ENCODE data around the gene ATP8A2.

ATP8A2 gene

DNA sequence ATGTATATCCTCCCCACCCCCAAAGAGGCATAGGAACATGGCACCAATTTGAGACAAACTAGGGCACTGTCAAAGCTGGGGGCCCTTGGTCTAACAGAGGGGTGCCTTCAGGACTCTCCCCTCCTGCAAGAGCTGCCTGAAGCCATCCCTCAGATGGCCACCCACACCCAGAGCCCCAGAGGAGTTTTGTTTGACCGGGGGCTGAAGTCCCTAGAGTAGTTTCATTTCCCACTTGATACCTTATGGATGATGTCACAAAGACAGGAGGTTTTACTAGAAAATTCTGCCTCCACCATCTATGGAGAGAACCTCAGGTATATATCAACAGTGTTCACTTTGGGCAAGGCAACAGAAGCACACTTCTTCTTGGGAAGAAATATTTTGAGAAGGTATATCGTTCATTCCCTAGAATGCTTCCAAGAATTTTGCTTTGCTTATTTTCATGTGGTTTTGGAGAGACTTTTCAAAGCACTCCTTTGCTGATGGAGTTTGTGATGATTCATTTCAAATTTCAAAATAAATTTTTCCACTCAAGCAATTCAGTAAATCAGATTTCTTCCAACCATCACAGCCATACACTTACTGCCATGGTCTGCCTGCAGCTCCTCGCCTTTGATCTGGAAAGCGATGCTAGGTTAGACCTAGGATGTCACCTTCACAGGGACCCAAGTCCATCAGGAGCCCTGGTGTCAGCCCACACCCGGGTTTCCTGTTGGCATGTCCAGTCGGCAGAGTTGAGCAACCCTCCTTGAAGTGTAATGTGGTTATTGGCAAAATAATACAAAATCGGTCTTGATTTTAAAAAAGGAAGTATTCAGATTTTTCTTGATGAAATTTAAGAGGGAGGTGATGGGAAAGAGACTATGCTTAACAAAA is 473.0 kb downstream of the ATP8A2 start:
- ChIA-PET POLR2A (no interaction called here), CTCF (interaction anchor here (1.0 kb wide), 1 partner anchor 10 kb away, joined by 3 read pairs; no protein-coding TSS in a partner anchor)
- peak; percentile 24 for DNase-seq (ENCODE audit: extremely low spot score)
- TF ChIP-seq, protein P1, sequence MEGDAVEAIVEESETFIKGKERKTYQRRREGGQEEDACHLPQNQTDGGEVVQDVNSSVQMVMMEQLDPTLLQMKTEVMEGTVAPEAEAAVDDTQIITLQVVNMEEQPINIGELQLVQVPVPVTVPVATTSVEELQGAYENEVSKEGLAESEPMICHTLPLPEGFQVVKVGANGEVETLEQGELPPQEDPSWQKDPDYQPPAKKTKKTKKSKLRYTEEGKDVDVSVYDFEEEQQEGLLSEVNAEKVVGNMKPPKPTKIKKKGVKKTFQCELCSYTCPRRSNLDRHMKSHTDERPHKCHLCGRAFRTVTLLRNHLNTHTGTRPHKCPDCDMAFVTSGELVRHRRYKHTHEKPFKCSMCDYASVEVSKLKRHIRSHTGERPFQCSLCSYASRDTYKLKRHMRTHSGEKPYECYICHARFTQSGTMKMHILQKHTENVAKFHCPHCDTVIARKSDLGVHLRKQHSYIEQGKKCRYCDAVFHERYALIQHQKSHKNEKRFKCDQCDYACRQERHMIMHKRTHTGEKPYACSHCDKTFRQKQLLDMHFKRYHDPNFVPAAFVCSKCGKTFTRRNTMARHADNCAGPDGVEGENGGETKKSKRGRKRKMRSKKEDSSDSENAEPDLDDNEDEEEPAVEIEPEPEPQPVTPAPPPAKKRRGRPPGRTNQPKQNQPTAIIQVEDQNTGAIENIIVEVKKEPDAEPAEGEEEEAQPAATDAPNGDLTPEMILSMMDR (IDR thresholded peaks at IDR 0.05; ENCODE audit: control extremely low read depth, extremely low read depth, low read depth, missing control alignments), result no peak

DNA sequence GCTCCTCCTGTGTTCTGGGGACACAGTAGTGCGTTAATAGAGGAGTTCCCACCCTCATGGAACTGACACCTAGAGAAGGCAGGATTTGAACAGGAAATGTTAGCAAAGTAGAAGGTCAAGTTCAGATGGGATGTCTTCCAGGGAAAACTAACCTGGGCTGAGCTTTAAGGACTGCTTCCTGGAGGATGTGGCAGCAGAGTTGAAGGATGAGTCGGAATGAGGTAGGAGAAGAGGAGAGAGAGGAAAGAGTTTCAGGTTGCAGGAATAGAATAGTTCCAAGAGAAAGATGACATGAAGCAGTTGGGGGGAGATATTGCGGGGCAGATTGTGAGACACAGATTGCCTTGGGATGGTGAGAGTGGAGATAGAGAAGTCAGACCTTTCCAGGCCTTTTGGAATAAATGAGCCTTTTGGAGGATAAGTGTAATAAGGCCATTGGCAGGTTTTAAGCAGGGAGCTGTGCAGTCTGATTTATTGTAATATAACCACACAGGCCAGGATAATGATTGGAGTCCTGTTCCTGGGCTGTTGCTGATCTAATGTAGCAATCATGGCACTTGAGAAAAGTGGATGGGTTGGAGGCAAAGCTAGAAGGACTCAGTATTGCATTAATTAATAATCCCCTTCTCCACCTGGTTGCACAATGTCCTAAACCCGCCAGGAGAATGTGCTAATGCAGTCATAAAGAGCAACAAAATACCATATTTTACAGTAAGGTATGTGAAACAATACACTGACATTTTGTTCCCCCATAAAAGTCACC is 474.6 kb downstream of the ATP8A2 start:
- TF ChIP-seq, protein P1 (IDR thresholded peaks at IDR 0.05; ENCODE audit: control extremely low read depth, extremely low read depth, low read depth, missing control alignments), result no peak
- DNase-seq (ENCODE audit: extremely low spot score), result no peak
- CTCF ChIA-PET, result no interaction called here
- POLR2A ChIA-PET, result no interaction called here

DNA sequence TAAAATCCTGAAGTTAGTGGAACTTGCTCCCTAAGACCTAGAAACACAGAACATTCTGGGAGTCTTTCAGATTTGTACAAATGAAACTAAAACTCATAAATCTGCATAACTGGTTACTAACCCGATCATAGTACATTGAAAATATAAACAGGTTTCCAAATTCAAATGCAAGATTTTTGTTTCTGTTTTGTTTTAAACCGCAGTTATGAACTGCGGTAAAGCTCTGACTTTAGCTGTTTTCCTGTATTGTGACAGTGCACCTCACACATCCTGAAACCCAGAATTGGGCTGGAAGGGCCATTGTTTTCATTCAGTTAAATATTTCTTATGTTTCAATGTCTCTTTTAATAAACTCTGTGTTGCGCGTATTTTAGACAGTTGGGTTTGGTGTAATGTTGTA is 475.4 kb downstream of the ATP8A2 start:
- peak; percentile 10 for DNase-seq (ENCODE audit: extremely low spot score)
- ChIA-PET CTCF (interaction anchor here (1.0 kb wide), 1 partner anchor 16 kb away, joined by 3 read pairs; no protein-coding TSS in a partner anchor), POLR2A (no interaction called here)
- TF ChIP-seq, protein P1 (IDR thresholded peaks at IDR 0.05; ENCODE audit: control extremely low read depth, extremely low read depth, low read depth, missing control alignments), result no peak

DNA sequence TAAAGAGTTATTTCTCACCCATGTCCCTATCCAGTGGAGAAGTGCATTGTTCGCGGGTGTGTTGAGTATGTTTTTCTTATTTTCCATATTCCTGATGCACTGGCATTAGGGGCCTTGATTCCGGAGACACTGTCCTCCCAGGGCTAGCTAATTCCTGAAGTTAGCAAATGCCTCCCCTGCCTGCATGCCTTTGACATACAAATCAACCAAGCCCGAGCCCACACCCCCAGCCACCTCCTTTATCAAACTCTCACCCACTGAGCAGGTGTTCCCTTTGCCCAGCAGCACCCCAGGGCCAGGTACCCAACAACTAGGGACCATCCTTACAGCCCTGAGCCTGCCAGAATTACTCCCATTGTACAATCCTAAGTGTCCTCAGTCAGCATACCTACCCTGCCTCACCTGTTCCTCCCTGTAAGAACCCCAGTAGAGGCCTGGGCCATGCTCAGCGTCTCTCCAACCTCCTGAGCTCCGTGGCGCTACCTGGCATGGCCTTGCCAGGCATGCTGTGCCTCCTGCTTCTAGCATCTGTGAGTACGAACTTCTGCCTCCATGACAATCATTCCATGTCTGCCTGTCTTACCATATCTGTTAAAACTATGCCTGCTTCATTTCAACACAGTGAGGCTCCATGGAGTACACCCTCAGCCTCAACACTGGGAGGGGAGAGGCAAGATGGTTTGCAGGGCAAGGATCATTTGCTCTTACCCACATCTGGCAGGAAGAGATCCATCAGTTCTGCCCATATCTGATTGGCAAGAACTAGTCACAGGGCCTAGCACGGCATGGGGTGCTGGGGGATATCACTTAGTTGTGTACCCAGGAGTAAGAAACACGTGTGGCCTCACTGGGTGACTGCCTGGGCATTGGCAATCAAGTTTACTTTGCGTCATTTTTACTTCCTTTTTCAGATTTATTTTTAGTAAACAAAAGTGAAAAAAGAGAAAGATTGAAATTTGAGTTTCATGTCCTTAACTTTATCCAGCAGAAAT is 476.2 kb downstream of the ATP8A2 start:
- POLR2A ChIA-PET, result no interaction called here
- CTCF ChIA-PET, result interaction anchor here (1.0 kb wide), 1 partner anchor 15 kb away, joined by 3 read pairs; no protein-coding TSS in a partner anchor
- no peak for DNase-seq (ENCODE audit: extremely low spot score)
- TF ChIP-seq, protein P1 (IDR thresholded peaks at IDR 0.05; ENCODE audit: control extremely low read depth, extremely low read depth, low read depth, missing control alignments), result no peak

DNA sequence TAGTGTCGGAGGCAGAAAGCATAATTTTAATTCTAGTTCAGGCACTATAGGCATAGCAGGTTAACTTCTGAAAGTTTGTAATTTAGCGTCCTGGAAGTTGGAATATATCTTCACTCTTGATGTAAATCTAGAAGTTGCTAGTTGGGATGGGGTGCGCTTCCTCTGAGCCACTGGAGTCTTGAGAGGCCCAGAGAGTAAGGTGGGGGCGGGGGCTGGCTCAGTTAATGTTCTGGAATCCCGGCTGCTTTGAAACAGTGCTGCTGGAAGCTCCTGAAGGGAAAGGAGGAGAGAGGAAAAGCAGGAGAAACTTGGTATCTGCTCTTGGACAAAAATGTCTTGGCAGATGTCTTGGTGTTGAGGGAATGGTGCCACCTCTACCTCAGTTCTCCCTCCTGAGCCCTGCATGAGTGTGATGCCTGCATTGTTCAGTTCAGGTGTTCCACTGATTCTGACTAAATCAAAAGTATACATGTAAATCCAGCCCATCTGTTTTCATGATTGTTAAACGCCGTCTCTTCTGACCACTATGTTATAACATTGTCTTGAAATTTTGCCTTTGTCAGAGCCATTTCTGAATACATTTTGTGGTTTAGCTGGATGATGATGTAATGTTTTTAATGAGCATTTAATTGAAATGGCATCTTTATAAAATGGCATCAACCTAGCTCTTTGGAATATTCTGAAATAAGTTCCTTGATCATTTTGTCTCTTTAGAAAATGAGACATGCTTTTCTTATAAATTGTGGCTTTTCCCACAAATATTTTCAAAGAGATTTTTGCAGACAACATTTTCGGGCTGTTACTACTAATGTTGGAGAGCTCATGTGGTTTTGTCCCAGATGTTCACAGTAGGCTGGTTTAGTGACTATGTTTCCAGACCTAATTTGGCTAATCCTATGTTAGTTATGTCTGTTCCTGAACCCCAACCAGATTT is 477.3 kb downstream of the ATP8A2 start:
- TF ChIP-seq, protein P1 (IDR thresholded peaks at IDR 0.05; ENCODE audit: control extremely low read depth, extremely low read depth, low read depth, missing control alignments), result no peak
- CTCF ChIA-PET, result no interaction called here
- POLR2A ChIA-PET, result no interaction called here
- DNase-seq (ENCODE audit: extremely low spot score), result no peak
